Stomach (tissue), 9 donors: ENCODE measurements around the gene MRPS2. TPM values are rescaled to one million over a fixed set of nuclear protein-coding genes. Genes with fewer than 3 reads are reported as not detected.

Experiments
- DNase-seq, 2 donors: peaks; one replicate each; pipeline versions ENCODE4 v3.0.0 to v3.0.0-alpha.2; 2013 to 2019
- H3K27ac ChIP-seq, 5 donors: fragments of 200-600 bp in 4 of 5; sonication (generic) in 4 of 5; one replicate each; pipeline ENCODE4 v1.5.1; 2013 to 2019; ENCODE audit warnings: mild to moderate bottlenecking in 1 of 5, moderate library complexity in 1 of 5
- H3K27me3 ChIP-seq, 3 donors: fragments of 200-600 bp; sonication (generic); one replicate each; pipeline ENCODE4 v1.5.1; 2017 to 2019; ENCODE audit warnings: mixed run types in 1 of 3
- H3K36me3 ChIP-seq, 4 donors: fragments of 200-600 bp; sonication (generic); 1 replicate in 3 of 4; 2 replicates in 1 of 4; pipeline ENCODE4 v1.5.1; 2016 to 2019
- H3K4me1 ChIP-seq, 4 donors: fragments of 200-600 bp; sonication (generic); one replicate each; pipeline ENCODE4 v1.5.1; 2016 to 2019
- H3K4me3 ChIP-seq, 4 donors: fragments of 200-600 bp; sonication (generic) in 3 of 4; one replicate each; pipeline ENCODE4 v1.5.1; 2016 to 2019; ENCODE audit warnings: mild to moderate bottlenecking in 1 of 4
- H3K9me3 ChIP-seq, 4 donors: fragments of 200-600 bp; sonication (generic); one replicate each; pipeline ENCODE4 v1.5.1; 2016 to 2019
- EP300 ChIP-seq: sonication (generic); formaldehyde crosslinking; IDR thresholded peaks from one replicate; pipeline ENCODE4 v1.6.1; 2017; ENCODE audit warnings: antibody characterized with exemption
- POLR2A ChIP-seq, 4 donors: fragments of 450-650 bp; IDR thresholded peaks; one replicate each; pipeline ENCODE4 v1.6.1; 2016; ENCODE audit warnings: antibody characterized with exemption in 4 of 4, control low read depth in 2 of 4, mild to moderate bottlenecking in 1 of 4, moderate library complexity in 1 of 4
- POLR2AphosphoS5 ChIP-seq, 3 donors: sonication (generic); formaldehyde crosslinking; IDR thresholded peaks; one replicate each; pipeline ENCODE4 v1.6.1; 2016; ENCODE audit warnings: antibody characterized with exemption in 3 of 3
- WGBS, 5 donors: extraction: QIAGEN DNeasy Blood & Tissue Kit in 3 of 5; methylation state at CpG; one replicate each; pipeline versions ENCODE4 v1.1.5 to v1.1.7; 2013 to 2018; 5-methylcytosine and 5-hydroxymethylcytosine counted together
- intact Hi-C: fragments of 100-400 bp; cut with DNase I; formaldehyde crosslinking; loops from one replicate; pipeline ENCODE4 v1.15.1; 2023; ENCODE audit warnings: low total_unique reads
- polyA plus RNA-seq, 3 donors: library from polyadenylated mRNA; stranded (reverse); fragments of 200-250 nt; gene quantifications; one replicate each; pipeline ENCODE4 v1.2.3, GENCODE V29; 2013
- total RNA-seq, 5 donors: library from RNA; depleted of rRNA; stranded (reverse); fragments of >200 nt; gene quantifications; one replicate each; pipeline versions ENCODE4 v1.1.0 to v1.2.3, GENCODE V29; 2014 to 2016
- TF ChIP-seq, protein P1 (sequence below), 7 experiments: fragments of 450-650 bp in 4 of 7; fragments of 200-600 bp in 3 of 7; sonication (generic) in 3 of 7; IDR thresholded peaks; one replicate each; pipeline ENCODE4 v1.5.1; 2016 to 2019; ENCODE audit warnings: antibody characterized with exemption in 7 of 7, control low read depth in 2 of 7, mild to moderate bottlenecking in 1 of 7
- donor health status: healthy with polysubstance abuse.
- donor health status: Bipolar disorder and iron deficiency.
- donor health status: healthy.

The MRPS2 gene
- total and polyA plus RNA-seq, 8 donors = 1.8 to 54.7 (median 40.1) TPM

DNA sequence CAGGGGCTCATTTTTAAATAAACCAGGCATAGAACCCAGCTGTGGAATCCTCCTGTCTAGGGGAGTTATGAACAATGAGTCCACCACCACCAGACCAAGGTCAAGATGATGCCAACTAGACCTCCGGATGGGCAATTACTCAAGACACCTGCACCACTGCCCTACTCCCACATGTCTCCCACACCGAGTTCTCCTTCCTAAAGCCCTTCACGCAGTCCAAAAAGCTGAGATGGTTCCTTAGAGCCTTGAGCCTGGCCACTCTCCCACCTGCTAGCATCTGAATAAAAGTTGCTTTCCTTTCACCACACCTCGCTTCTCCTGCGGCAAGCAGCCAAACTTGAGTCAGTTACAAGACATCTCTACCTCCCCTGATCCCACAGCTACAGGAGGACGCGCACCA, 36.3 kb upstream of the MRPS2 start:
- no peak overlapping the region for H3K4me3 ChIP-seq
- DNase-seq = no peak
- H3K36me3 ChIP-seq = no peaks in the 10 kb centered on the region
- peaks cover 0 to 8% (median 6%) of the 10 kb centered on the region in 4 donors for H3K4me1 ChIP-seq
- peaks cover 0 to 13% (median 0%) of the 10 kb centered on the region in 3 donors for H3K27me3 ChIP-seq
- WGBS, 5 donors = 85 to 95% (median 91%) methylated on average over 7 of the region's 7 CpGs
- no peaks in the 10 kb centered on the region for H3K9me3 ChIP-seq
- TF ChIP-seq EP300 = no peak
- no peak for TF ChIP-seq POLR2AphosphoS5 (IDR thresholded peaks at IDR 0.05)
- no peak for TF ChIP-seq POLR2A (IDR thresholded peaks at IDR 0.05)
- H3K27ac ChIP-seq = no peak overlapping the region
- intact Hi-C loops = no loop called here

DNA sequence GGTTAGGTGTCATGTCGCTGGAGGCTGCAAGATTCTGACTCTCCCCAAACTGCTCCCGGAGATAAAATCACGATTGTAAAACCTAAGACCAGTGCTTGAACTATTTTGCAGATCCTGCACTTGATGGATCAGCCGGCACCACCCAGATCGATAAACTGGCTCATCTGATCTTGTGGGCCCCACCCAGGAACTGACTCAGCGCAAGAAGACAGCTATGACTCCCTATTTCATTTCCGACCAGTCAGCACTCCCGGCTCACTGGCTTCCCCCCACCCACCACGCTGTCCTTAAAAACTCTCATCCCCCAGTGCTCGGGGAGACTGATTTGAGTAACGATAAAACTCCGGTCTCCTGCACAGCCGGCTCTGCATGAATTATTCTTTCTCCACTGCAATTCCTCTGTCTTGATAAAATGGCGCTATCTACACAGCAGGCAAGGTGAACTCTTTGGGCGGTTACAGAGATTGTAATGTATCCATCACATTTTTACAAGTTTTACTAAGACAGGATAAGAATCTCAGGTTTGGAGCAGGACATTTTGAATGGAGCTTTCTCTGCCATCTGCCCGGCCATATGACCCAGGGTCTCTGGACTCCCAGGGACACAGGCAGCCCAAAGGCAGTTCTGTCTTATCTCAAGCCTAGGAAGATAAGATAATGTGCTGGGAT, 31.5 kb upstream of the MRPS2 start:
- DNase-seq = no peak
- peaks cover 0 to 24% (median 0%) of the 10 kb centered on the region in 3 donors for H3K27me3 ChIP-seq
- 20 to 28% (median 23%) methylated on average over 16 of the region's 16 CpGs for WGBS, 5 donors
- no peaks in the 10 kb centered on the region for H3K9me3 ChIP-seq
- H3K27ac ChIP-seq = no peak overlapping the region
- H3K36me3 ChIP-seq = no peaks in the 10 kb centered on the region
- H3K4me1 ChIP-seq = peaks cover 0 to 10% (median 10%) of the 10 kb centered on the region in 4 donors
- H3K4me3 ChIP-seq = peak overlapping the region in 1 of 4 donors; percentile 9
- intact Hi-C loops = no loop called here
- TF ChIP-seq EP300 = no peak
- TF ChIP-seq POLR2AphosphoS5 (IDR thresholded peaks at IDR 0.05) = no peak
- no peak for TF ChIP-seq POLR2A (IDR thresholded peaks at IDR 0.05)
- TF ChIP-seq, protein P1, sequence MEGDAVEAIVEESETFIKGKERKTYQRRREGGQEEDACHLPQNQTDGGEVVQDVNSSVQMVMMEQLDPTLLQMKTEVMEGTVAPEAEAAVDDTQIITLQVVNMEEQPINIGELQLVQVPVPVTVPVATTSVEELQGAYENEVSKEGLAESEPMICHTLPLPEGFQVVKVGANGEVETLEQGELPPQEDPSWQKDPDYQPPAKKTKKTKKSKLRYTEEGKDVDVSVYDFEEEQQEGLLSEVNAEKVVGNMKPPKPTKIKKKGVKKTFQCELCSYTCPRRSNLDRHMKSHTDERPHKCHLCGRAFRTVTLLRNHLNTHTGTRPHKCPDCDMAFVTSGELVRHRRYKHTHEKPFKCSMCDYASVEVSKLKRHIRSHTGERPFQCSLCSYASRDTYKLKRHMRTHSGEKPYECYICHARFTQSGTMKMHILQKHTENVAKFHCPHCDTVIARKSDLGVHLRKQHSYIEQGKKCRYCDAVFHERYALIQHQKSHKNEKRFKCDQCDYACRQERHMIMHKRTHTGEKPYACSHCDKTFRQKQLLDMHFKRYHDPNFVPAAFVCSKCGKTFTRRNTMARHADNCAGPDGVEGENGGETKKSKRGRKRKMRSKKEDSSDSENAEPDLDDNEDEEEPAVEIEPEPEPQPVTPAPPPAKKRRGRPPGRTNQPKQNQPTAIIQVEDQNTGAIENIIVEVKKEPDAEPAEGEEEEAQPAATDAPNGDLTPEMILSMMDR (IDR thresholded peaks at IDR 0.05) = no peak

DNA sequence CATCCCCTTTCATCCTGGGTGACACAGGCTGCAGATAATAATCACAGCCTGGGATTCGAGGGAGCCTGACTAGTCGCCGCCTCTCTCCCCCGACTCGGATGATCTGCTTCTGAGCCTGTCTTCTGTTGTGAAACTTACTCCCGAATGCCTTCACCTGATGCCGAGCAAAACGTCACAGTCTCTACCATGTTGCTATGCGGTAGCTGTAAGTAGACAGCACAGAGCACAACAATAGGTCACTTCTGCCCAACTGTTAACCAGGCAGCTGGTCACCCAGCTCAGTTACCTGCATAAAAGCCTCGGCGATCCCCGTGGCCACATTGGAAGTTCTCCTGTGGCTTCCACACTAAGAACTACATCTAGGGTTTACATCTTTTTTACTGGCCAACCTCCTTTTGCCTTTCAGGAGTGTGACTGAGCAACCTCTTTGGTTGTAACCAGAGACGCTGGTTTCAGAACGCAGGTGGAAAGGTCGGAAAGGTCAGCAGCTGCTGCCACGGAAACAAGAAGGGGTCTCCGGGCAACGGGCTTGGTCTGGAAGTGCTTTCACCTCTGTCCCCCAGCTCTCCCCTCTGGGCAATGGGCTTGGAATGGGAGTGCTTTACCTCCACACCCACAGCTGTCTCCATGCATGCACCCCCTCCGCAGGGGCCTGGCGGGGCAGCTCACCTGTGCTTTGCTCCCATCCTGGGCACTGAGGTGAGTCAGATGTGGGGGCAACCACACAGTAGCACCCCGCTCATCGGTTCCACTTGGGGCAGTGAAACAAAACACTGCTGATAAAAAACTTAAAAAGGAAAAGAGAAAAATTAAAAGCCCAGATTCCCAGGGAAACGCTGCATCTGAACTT, 28.5 kb upstream of the MRPS2 start:
- peaks cover 0 to 24% (median 0%) of the 10 kb centered on the region in 3 donors for H3K27me3 ChIP-seq
- DNase-seq = peak in 1 of 2 donors; percentile 28
- H3K27ac ChIP-seq = no peak overlapping the region
- peaks cover 0 to 14% (median 12%) of the 10 kb centered on the region in 4 donors for H3K4me1 ChIP-seq
- no peaks in the 10 kb centered on the region for H3K36me3 ChIP-seq
- TF ChIP-seq POLR2A (IDR thresholded peaks at IDR 0.05) (no peak), EP300 (no peak), POLR2AphosphoS5 (IDR thresholded peaks at IDR 0.05) (no peak)
- TF ChIP-seq, protein P1 (IDR thresholded peaks at IDR 0.05) = no peak
- intact Hi-C loops = no loop called here
- 67 to 73% (median 71%) methylated on average over 22 to 23 of the region's 23 CpGs for WGBS, 5 donors
- H3K9me3 ChIP-seq = no peaks in the 10 kb centered on the region
- no peak overlapping the region for H3K4me3 ChIP-seq

DNA sequence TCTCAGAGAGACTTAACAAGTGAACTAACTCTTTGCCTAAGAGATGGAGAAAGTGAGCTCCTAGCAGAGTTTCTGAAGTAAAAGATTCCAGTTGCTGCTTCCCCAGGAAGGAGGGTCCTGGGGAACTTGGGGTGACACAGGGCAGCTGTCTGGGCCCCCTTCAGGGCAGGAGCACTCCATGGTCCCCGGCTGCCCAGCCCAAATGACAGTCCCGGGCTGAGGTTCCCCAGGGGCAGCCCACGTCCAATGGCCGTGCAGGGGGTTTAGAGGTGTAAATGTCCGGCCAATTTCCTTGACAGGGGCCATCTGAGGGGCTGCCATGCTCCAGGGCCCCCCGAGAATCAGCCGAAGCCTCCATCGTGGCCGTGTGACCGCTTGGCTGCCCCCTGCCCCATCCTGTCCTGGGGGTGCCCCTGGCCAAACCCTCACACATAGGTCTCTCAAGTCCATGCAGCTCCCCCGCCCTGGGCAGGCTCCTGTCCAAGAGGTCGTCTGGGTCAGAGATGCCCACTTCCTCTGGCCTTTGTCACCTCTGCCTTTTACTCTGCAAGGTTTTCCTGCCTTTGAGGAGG, 26.4 kb upstream of the MRPS2 start:
- 38 to 81% (median 66%) methylated on average over 5 to 12 of the region's 12 CpGs for WGBS, 5 donors
- Histone ChIP-seq H3K36me3 (no peaks in the 10 kb centered on the region), H3K9me3 (no peaks in the 10 kb centered on the region), H3K4me1 (peaks cover 0 to 21% (median 14%) of the 10 kb centered on the region in 4 donors), H3K4me3 (no peak overlapping the region), H3K27ac (no peak overlapping the region), H3K27me3 (peaks cover 0 to 12% (median 0%) of the 10 kb centered on the region in 3 donors)
- TF ChIP-seq EP300 (no peak), POLR2AphosphoS5 (IDR thresholded peaks at IDR 0.05) (no peak), POLR2A (IDR thresholded peaks at IDR 0.05) (no peak)
- TF ChIP-seq, protein P1 (IDR thresholded peaks at IDR 0.05) = no peak
- intact Hi-C loops = no loop called here
- DNase-seq = no peak
